VCaP (cell line): ENCODE data around the gene GAP43.

ENCODE experiments used
- H3K27ac ChIP-seq: fragments of 450-650 bp; 2 replicates; pipeline ENCODE4 v1.5.1; 2017
- TF ChIP-seq, protein P1 (sequence below): fragments of 450-650 bp; conservative IDR thresholded peaks from 2 replicates; pipeline ENCODE4 v1.5.1; 2017; ENCODE audit warnings: mild to moderate bottlenecking, moderate library complexity

The GAP43 gene

DNA sequence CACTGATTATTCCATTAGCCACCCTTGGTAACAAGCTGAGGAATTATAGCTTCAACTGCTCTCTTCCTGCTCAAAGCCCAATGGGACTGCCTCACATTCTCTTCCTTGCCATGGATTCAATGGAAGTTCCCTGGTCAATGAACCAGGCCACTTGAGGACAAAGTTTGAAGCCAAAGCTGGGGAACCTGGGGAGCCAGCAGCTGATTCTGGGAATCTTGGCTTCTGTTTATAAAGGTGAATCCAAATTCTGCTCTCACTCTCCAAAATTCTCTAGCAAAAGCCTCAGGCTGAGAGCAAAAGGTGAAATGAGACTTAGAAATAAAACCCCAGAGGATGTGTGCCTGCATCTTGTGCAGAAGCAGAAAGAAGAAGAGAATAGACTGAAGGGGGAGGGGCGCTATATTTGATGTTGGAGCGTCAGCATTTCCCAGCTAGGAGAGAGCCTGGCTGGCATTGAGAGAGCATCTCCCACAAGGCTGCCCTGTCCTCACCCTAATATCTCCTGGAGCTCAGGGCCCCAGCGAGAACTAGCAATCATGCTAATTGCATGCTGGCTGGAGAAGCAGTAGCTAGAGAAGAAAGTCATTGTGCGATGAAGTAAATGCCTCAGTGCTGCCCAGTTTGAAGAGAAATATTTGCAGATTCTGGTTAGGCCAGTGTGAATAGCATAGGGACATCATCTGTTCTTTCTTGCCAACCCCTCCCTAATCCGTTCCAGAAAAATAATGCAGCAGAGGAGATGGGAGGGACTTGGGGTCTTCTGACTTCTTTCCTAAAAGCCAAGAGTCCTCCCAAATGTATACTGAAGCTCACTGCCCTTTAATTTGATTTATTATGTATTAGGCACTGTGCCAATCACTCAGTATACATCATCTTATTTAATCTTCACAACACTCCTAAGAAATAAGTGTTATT, 34.9 kb upstream of the GAP43 start:
- TF ChIP-seq, protein P1, sequence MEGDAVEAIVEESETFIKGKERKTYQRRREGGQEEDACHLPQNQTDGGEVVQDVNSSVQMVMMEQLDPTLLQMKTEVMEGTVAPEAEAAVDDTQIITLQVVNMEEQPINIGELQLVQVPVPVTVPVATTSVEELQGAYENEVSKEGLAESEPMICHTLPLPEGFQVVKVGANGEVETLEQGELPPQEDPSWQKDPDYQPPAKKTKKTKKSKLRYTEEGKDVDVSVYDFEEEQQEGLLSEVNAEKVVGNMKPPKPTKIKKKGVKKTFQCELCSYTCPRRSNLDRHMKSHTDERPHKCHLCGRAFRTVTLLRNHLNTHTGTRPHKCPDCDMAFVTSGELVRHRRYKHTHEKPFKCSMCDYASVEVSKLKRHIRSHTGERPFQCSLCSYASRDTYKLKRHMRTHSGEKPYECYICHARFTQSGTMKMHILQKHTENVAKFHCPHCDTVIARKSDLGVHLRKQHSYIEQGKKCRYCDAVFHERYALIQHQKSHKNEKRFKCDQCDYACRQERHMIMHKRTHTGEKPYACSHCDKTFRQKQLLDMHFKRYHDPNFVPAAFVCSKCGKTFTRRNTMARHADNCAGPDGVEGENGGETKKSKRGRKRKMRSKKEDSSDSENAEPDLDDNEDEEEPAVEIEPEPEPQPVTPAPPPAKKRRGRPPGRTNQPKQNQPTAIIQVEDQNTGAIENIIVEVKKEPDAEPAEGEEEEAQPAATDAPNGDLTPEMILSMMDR = no peak
- H3K27ac ChIP-seq = no peak overlapping the region

DNA sequence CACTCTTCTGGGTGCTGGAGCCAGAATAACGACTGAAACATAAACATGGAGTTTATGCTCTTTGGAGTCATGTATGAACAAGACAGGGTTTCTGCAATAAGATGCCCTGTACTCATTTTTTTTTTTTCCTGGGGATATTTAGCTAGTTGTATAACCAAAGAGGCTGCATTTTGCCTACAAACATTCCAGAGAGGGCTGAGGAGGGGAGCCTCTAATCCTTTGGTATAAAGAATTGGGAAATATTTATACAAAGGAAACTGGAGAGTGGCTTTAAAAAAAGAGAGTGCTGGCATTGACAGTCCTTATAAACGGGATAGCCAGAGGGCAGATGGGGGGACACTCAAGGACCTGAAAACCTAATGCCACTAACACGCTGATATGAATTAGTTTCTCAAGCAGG, 32.4 kb upstream of the GAP43 start:
- H3K27ac ChIP-seq = no peak overlapping the region
- TF ChIP-seq, protein P1 = no peak

DNA sequence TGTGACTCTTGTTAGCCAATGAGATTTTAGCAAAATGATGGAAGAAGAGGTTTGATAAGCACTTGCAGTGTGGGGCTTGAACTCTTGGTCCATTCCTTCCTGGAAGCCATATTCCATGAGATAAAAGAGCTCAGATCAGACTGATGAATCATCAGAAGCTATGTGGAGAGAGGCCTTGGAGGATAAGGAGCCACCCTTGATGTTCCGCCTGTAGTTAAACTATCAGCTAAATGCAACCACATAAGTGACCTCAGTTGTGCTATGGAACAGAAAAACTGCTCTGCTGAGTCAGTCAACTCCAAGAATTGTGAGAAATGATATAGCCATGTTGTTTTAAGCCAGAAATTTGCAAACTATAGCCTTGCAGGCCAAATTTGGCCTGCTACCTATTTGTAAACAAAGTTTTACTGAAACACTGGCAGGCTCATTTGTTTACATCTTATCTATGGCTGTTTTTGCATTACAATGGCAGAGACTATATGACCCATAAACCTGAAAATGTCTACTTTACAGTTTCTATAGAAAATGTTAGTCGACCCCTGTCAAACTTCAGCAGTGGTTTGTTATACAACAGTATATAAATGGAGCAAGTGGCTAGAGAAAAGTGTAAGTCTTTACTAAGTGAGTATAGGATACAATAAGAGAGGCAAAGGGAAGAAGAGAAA, 27.6 kb upstream of the GAP43 start:
- H3K27ac ChIP-seq = no peak overlapping the region
- TF ChIP-seq, protein P1 = no peak

DNA sequence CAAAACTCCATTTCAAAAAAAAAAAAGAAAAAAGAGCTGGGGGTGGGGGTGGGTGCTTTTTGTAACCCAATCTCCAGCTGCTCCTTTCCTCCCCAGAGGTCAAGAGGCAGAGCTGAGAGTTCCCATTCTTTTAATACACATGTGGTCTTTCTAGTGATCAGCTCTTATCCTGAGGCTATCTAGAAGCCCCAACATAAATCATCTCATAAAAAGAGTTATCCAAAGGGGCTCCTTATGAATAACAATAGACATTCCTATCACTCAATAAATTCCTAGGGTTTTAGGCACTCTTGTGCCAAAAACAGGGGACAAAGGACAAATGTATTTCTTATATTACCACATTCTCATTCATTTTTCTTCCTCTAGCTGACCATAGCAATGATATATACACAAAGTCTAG, 25.1 kb upstream of the GAP43 start:
- TF ChIP-seq, protein P1 = no peak
- no peak overlapping the region for H3K27ac ChIP-seq

DNA sequence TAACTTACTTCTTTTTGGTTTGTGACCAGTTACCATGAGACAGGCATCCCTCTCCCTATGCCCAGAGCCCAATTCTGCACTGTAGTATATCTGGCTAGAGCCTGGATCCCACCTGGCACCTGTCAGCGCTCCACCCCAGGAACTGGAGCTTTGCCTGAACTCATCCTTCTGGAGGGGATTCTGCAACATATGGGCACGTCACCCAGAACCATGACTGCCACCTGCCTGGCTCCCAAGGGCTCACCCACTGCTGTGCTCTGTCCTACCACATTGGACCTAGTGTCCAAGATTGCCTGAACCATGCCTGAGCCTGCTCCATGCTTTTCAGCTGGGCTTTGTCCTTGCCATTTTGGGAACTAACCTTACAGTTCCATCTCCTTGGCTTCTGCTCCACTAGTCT, 21.1 kb upstream of the GAP43 start:
- TF ChIP-seq, protein P1 = no peak
- no peak overlapping the region for H3K27ac ChIP-seq

DNA sequence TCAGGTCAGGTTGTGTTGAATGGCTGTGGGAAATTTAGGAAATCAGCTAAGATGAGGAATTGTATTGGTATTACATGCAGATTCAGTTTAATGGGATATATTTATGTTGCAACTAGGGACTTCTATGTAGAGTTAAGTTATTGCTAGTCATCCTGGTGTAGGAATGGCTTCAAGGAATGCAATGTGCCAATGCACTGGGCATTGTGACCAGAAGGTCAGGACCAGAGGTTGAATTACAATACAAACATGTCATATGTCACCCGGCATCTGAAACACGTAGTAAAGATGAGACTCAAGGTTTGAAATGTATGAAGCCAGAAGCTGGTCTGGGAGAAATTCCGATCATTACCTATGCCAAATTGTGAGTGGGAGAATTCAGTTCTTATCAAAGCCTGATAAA, 11.7 kb upstream of the GAP43 start:
- no peak overlapping the region for H3K27ac ChIP-seq
- TF ChIP-seq, protein P1 = no peak

DNA sequence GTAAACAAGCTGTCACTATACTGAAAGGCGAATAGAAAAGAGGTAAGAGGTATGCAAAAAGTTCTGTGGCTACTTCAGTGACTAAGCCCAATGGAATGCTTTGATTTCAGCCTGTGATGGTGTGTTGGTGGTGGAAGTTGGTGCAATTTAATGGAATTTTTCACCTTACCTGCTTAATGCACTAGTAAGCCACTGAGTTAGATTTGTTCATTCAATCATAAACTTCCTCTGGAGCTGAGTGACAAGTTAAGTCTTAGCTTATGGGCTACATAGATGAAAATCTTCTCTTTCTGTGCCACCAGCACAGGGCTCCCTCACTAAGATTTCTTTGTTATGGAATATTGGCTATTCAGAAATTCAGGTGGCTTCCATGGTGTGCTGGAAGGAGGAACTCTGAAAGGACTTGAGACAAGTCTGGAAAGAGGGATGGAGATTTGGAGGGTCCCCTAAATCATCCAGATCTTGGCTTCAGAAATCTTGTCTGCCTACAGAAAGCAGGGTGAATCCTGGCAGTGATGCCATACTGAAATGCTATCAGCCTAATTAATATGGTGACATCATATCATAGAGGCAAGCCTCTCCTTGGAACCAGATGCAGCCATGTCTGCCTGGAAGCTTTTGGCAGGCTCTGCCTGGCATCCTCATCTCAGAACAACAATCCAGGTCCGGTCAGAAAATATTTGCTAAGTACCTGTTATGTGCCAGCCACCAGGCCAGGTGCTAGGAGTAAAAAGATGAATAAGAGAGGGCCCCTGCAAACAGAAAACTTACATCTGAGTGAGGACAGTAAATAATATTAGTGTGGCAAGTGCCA, 8.1 kb upstream of the GAP43 start:
- H3K27ac ChIP-seq = no peak overlapping the region
- TF ChIP-seq, protein P1 = no peak
